Liver (tissue), 9 donors: Measurements from ENCODE around the gene MAPRE3. TPM values are rescaled to one million over a fixed set of nuclear protein-coding genes. Genes with fewer than 3 reads are reported as not detected.

Experiments
- DNase-seq: peaks from one replicate; pipeline ENCODE4 v3.0.0-alpha.2; 2017; ENCODE audit warnings: low spot score
- H3K27ac ChIP-seq, 2 donors: one replicate each; pipeline ENCODE4 v1.7.0; 2013; ENCODE audit warnings: inconsistent platforms in 2 of 2, low read length in 2 of 2, control low read depth in 1 of 2, low read depth in 1 of 2, mild to moderate bottlenecking in 1 of 2
- H3K27me3 ChIP-seq, 4 donors: one replicate each; pipeline versions ENCODE4 v1.6.1 to v1.7.0; 2013; ENCODE audit warnings: low read length in 3 of 4, inconsistent platforms in 1 of 4, mild to moderate bottlenecking in 1 of 4, moderate library complexity in 1 of 4; ENCODE audit not compliant: control insufficient read depth in 4 of 4, insufficient read depth in 4 of 4
- H3K36me3 ChIP-seq, 4 donors: one replicate each; pipeline versions ENCODE4 v1.6.1 to v1.7.0; 2013; ENCODE audit warnings: low read length in 3 of 4, mild to moderate bottlenecking in 3 of 4, low read depth in 1 of 4, moderate library complexity in 1 of 4; ENCODE audit not compliant: control insufficient read depth in 4 of 4, insufficient read depth in 3 of 4
- H3K4me1 ChIP-seq, 4 donors: one replicate each; pipeline versions ENCODE4 v1.6.1 to v1.7.0; 2013; ENCODE audit warnings: low read length in 3 of 4, mild to moderate bottlenecking in 3 of 4, moderate library complexity in 1 of 4; ENCODE audit not compliant: control insufficient read depth in 4 of 4, insufficient read depth in 4 of 4
- H3K4me3 ChIP-seq, 3 donors: one replicate each; pipeline versions ENCODE4 v1.6.1 to v1.7.0; 2013; ENCODE audit warnings: low read length in 3 of 3, control low read depth in 1 of 3, low read depth in 1 of 3, mild to moderate bottlenecking in 1 of 3
- H3K9ac ChIP-seq, 2 donors: one replicate each; pipeline ENCODE4 v1.7.0; 2013; ENCODE audit warnings: low read length in 2 of 2, mild to moderate bottlenecking in 2 of 2, moderate library complexity in 2 of 2, control low read depth in 1 of 2, low read depth in 1 of 2
- H3K9me3 ChIP-seq, 4 donors: one replicate each; pipeline versions ENCODE4 v1.6.1 to v1.7.0; 2013; ENCODE audit warnings: low read length in 3 of 4; ENCODE audit not compliant: control insufficient read depth in 4 of 4
- ATF3 ChIP-seq: IDR thresholded peaks from 2 replicates; pipeline ENCODE4 v1.6.1; 2016; ENCODE audit warnings: antibody characterized with exemption
- CTCF ChIP-seq: fragments of 150-350 bp; IDR thresholded peaks from 2 replicates; pipeline ENCODE4 v1.5.1; 2017; ENCODE audit warnings: improper control_type of control experiment, low read depth, low read length; ENCODE audit not compliant: missing input control
- EGR1 ChIP-seq, 2 donors: IDR thresholded peaks; 2 replicates each; pipeline ENCODE4 v1.6.1; 2016 to 2018; ENCODE audit warnings: antibody characterized with exemption in 2 of 2, low read depth in 2 of 2
- FOXA1 ChIP-seq: IDR thresholded peaks from 2 replicates; pipeline ENCODE4 v1.6.1; 2016; ENCODE audit warnings: antibody characterized with exemption
- FOXA2 ChIP-seq: IDR thresholded peaks from 2 replicates; pipeline ENCODE4 v1.6.1; 2016; ENCODE audit warnings: antibody characterized with exemption
- GABPA ChIP-seq, 2 donors: IDR thresholded peaks in 1 of 2; conservative IDR thresholded peaks in 1 of 2; 2 replicates each; pipeline ENCODE4 v1.6.1; 2016; ENCODE audit warnings: antibody characterized with exemption in 2 of 2, mild to moderate bottlenecking in 1 of 2, moderate library complexity in 1 of 2
- HNF4A ChIP-seq, 2 donors: conservative IDR thresholded peaks; 2 replicates each; pipeline ENCODE4 v1.6.1; 2016; ENCODE audit warnings: antibody characterized with exemption in 2 of 2, mild to moderate bottlenecking in 2 of 2
- HNF4G ChIP-seq: IDR thresholded peaks from 2 replicates; pipeline ENCODE4 v1.6.1; 2016; ENCODE audit warnings: antibody characterized with exemption
- JUND ChIP-seq, 2 donors: IDR thresholded peaks; 2 replicates each; pipeline ENCODE4 v1.6.1; 2016; ENCODE audit warnings: antibody characterized with exemption in 2 of 2
- MAX ChIP-seq: IDR thresholded peaks from 2 replicates; pipeline ENCODE4 v1.6.1; 2016; ENCODE audit warnings: antibody characterized with exemption
- NR2F2 ChIP-seq: IDR thresholded peaks from 2 replicates; pipeline ENCODE4 v1.6.1; 2016; ENCODE audit warnings: antibody characterized with exemption
- RAD21 ChIP-seq, 2 donors: IDR thresholded peaks; 2 replicates each; pipeline ENCODE4 v1.6.1; 2016; ENCODE audit warnings: antibody characterized with exemption in 2 of 2, mild to moderate bottlenecking in 2 of 2
- REST ChIP-seq: IDR thresholded peaks from 2 replicates; pipeline ENCODE4 v1.6.1; 2016; ENCODE audit warnings: antibody characterized with exemption, mild to moderate bottlenecking
- RXRA ChIP-seq, 2 donors: IDR thresholded peaks; 2 replicates each; pipeline ENCODE4 v1.6.1; 2017 to 2018; ENCODE audit warnings: antibody characterized with exemption in 2 of 2, mild to moderate bottlenecking in 1 of 2
- SP1 ChIP-seq: IDR thresholded peaks from 2 replicates; pipeline ENCODE4 v1.6.1; 2018; ENCODE audit warnings: antibody characterized with exemption, mild to moderate bottlenecking
- TAF1 ChIP-seq: conservative IDR thresholded peaks from 2 replicates; pipeline ENCODE4 v1.6.1; 2016; ENCODE audit warnings: antibody characterized with exemption, mild to moderate bottlenecking
- YY1 ChIP-seq: IDR thresholded peaks from 2 replicates; pipeline ENCODE4 v1.6.1; 2016; ENCODE audit warnings: antibody characterized with exemption, mild to moderate bottlenecking
- ZBTB33 ChIP-seq: IDR thresholded peaks from 2 replicates; pipeline ENCODE4 v1.6.1; 2016; ENCODE audit warnings: antibody characterized with exemption
- WGBS: extraction: QIAGEN DNeasy Blood & Tissue Kit; methylation state at CpG from one replicate; pipeline ENCODE4 v1.1.7; 2013; 5-methylcytosine and 5-hydroxymethylcytosine counted together
- polyA plus RNA-seq, 2 donors: library from polyadenylated mRNA; stranded (reverse) in 1 of 2; unstranded in 1 of 2; fragments of 200-250 nt in 1 of 2; fragments of >200 nt in 1 of 2; fragmentation: Nextera tagmentation in 1 of 2; extraction: Ambion mirVana in 1 of 2; gene quantifications; one replicate each; pipeline versions ENCODE4 v1.2.1 to v1.2.3, GENCODE V29; 2013 to 2015
- total RNA-seq, 2 donors: library from RNA; depleted of rRNA; stranded (reverse); fragments of >200 nt; gene quantifications; one replicate each; pipeline ENCODE4 v1.2.3, GENCODE V29; 2014
- donor health status: healthy.
- donor health status: healthy.
- donor health status: healthy.
- donor health status: healthy.
- donor health status: healthy.

MAPRE3 gene
- total and polyA plus RNA-seq, 4 donors, result 1.0 to 15.8 (median 9.8) TPM

GRCh38 chr2:27060323-27060722, 89.9 kb downstream of the MAPRE3 start:
- peak; percentile 14 to 28 for TF ChIP-seq HNF4A (conservative IDR thresholded peaks at IDR 0.05)
- no peak for TF ChIP-seq NR2F2
- 43% methylated on average over 3 of the region's 3 CpGs for WGBS
- Histone ChIP-seq H3K4me1 (peaks cover 0 to 20% (median 9%) of the 10 kb centered on the region in 4 donors), H3K4me3 (no peak overlapping the region), H3K9ac (no peak overlapping the region), H3K9me3 (no peaks in the 10 kb centered on the region), H3K27ac (no peak overlapping the region), H3K36me3 (peaks cover 0 to 11% (median 8%) of the 10 kb centered on the region in 4 donors), H3K27me3 (no peaks in the 10 kb centered on the region)
- DNase-seq, result no peak

- Histone ChIP-seq H3K4me3 (no peak overlapping the region), H3K9ac (no peak overlapping the region), H3K27me3 (no peaks in the 10 kb centered on the region), H3K9me3 (no peaks in the 10 kb centered on the region), H3K4me1 (peaks cover 2 to 16% (median 7%) of the 10 kb centered on the region in 4 donors), H3K36me3 (peaks cover 0 to 15% (median 11%) of the 10 kb centered on the region in 4 donors), H3K27ac (no peak overlapping the region)
- WGBS, result 87% methylated on average over 3 of the region's 3 CpGs
- TF ChIP-seq RAD21 (IDR thresholded peaks at IDR 0.05) (no peak), YY1 (no peak), MAX (no peak), ZBTB33 (no peak), HNF4A (conservative IDR thresholded peaks at IDR 0.05) (no peak), REST (no peak), FOXA2 (no peak), EGR1 (IDR thresholded peaks at IDR 0.05; ENCODE audit: low read depth in 2 of 2) (no peak), GABPA (IDR thresholded peaks at IDR 0.05 in 1 of 2, conservative IDR thresholded peaks at IDR 0.05 in 1 of 2) (no peak)
- no peak for DNase-seq
These were observed 94.7 kb downstream of the MAPRE3 start for GRCh38 chr2:27065128-27065527.

- 95% methylated on average over 5 of the region's 5 CpGs for WGBS
- Histone ChIP-seq H3K9ac (no peak overlapping the region), H3K4me3 (no peak overlapping the region), H3K27ac (no peak overlapping the region), H3K27me3 (no peaks in the 10 kb centered on the region), H3K4me1 (peaks cover 8 to 26% (median 19%) of the 10 kb centered on the region in 4 donors), H3K9me3 (no peaks in the 10 kb centered on the region), H3K36me3 (peaks cover 0 to 15% (median 11%) of the 10 kb centered on the region in 4 donors)
- TF ChIP-seq CTCF, result no peak
- TF ChIP-seq SP1, result no peak
- no peak for TF ChIP-seq EGR1 (IDR thresholded peaks at IDR 0.05; ENCODE audit: low read depth in 2 of 2)
- no peak for TF ChIP-seq HNF4A (conservative IDR thresholded peaks at IDR 0.05)
- TF ChIP-seq FOXA2, result no peak
- no peak for TF ChIP-seq MAX
- TF ChIP-seq ATF3, result no peak
- no peak for TF ChIP-seq JUND (IDR thresholded peaks at IDR 0.05)
- no peak for TF ChIP-seq RAD21 (IDR thresholded peaks at IDR 0.05)
- no peak for TF ChIP-seq TAF1
- no peak for TF ChIP-seq ZBTB33
- no peak for TF ChIP-seq RXRA (IDR thresholded peaks at IDR 0.05)
- TF ChIP-seq YY1, result no peak
- no peak for TF ChIP-seq FOXA1
- no peak for TF ChIP-seq HNF4G
- no peak for DNase-seq
These were observed 96.9 kb downstream of the MAPRE3 start for GRCh38 chr2:27067385-27067784.
